Esophagus muscularis mucosa (tissue), 3 donors: ENCODE results near the gene CLNK.

ENCODE experiments used
- CTCF ChIP-seq, 3 experiments: fragments of 200-600 bp in 2 of 3; fragments of 450-650 bp in 1 of 3; sonication (generic) in 2 of 3; IDR thresholded peaks; one replicate each; pipeline ENCODE4 v1.5.1; 2017 to 2019; ENCODE audit warnings: antibody characterized with exemption in 3 of 3, mild to moderate bottlenecking in 2 of 3, moderate library complexity in 1 of 3
- POLR2A ChIP-seq: fragments of 450-650 bp; IDR thresholded peaks from one replicate; pipeline ENCODE4 v1.6.1; 2017; ENCODE audit warnings: antibody characterized with exemption, moderate library complexity, mild to moderate bottlenecking, low read depth

GRCh38 chr4:10648479-10648878 lies 36.1 kb downstream of the CLNK start:
- no peak for TF ChIP-seq CTCF (IDR thresholded peaks at IDR 0.05)
- TF ChIP-seq POLR2A: no peak
